OCI-LY1 (cell line): Measurements from ENCODE around the gene CAPS.

Source experiments
- CTCF ChIP-seq: fragments of 200-600 bp; sonication (generic), shearing (Covaris generic); IDR thresholded peaks from 2 replicates; pipeline ENCODE4 v1.5.1; 2017; ENCODE audit warnings: mild to moderate bottlenecking, antibody characterized with exemption, low read length, moderate library complexity, mixed read lengths
- EZH2 ChIP-seq: fragments of 200-600 bp; sonication (generic), shearing (Covaris generic); IDR thresholded peaks from 2 replicates; pipeline ENCODE4 v1.8.0; 2017; ENCODE audit warnings: borderline replicate concordance, mixed run types, mild to moderate bottlenecking, antibody characterized with exemption, low read length, moderate library complexity, mixed read lengths

GRCh38 chr19:5915782-5916165, 1.7 kb downstream of the CAPS start:
- no peak for TF ChIP-seq CTCF
- no peak for TF ChIP-seq EZH2
